ENCODE data around the gene UTP3. TPM values are rescaled to one million over a fixed set of nuclear protein-coding genes. Genes with fewer than 3 reads are reported as not detected.

Gene UTP3
- polyA plus RNA-seq, 4 donors: 18.6 to 34.8 (median 23.5) TPM

- Histone ChIP-seq H3K9me3 (ENCODE audit: control insufficient read depth in 2 of 2, insufficient read depth in 1 of 2, low read depth in 1 of 2, low read length in 1 of 2) (no peaks in the 10 kb centered on the region), H3K27ac (ENCODE audit: low read depth in 1 of 3, low read length in 2 of 3) (peak overlapping the region in 2 of 3 donors; percentile 10 to 27), H3K4me3 (ENCODE audit: low read depth in 1 of 3, low read length in 3 of 3) (no peak overlapping the region), H3K4me1 (ENCODE audit: control insufficient read depth in 3 of 3, insufficient read depth in 2 of 3, low read depth in 1 of 3, low read length in 2 of 3) (peaks cover 0 to 13% (median 5%) of the 10 kb centered on the region in 3 donors), H3K36me3 (ENCODE audit: control insufficient read depth in 3 of 3, insufficient read depth in 2 of 3, low read depth in 1 of 3, low read length in 3 of 3) (peaks cover 0 to 2% (median 0%) of the 10 kb centered on the region in 3 donors), H3K27me3 (ENCODE audit: control insufficient read depth in 3 of 3, insufficient read depth in 3 of 3, low read length in 3 of 3) (no peaks in the 10 kb centered on the region)
- no peak for DNase-seq
- 55 to 59% (median 59%) methylated on average over 7 of the region's 7 CpGs for WGBS, 3 donors
- FAIRE-seq: no peak
Observed at GRCh38 chr4:70713453-70714078, 25.2 kb downstream of the UTP3 start.

GRCh38 chr4:70714079-70714887 lies 26.0 kb downstream of the UTP3 start:
- H3K4me3 ChIP-seq (ENCODE audit: low read depth in 1 of 3, low read length in 3 of 3): no peak overlapping the region
- H3K4me1 ChIP-seq (ENCODE audit: control insufficient read depth in 3 of 3, insufficient read depth in 2 of 3, low read depth in 1 of 3, low read length in 2 of 3): peaks cover 0 to 13% (median 5%) of the 10 kb centered on the region in 3 donors
- no peak overlapping the region for H3K27ac ChIP-seq (ENCODE audit: low read depth in 1 of 3, low read length in 2 of 3)
- FAIRE-seq (no peak), DNase-seq (peak; percentile 80 to 81)
- WGBS, 3 donors: 52 to 74% (median 57%) methylated on average over 5 of the region's 5 CpGs
- peaks cover 0 to 2% (median 0%) of the 10 kb centered on the region in 3 donors for H3K36me3 ChIP-seq (ENCODE audit: control insufficient read depth in 3 of 3, insufficient read depth in 2 of 3, low read depth in 1 of 3, low read length in 3 of 3)
- no peaks in the 10 kb centered on the region for H3K9me3 ChIP-seq (ENCODE audit: control insufficient read depth in 2 of 2, insufficient read depth in 1 of 2, low read depth in 1 of 2, low read length in 1 of 2)
- no peaks in the 10 kb centered on the region for H3K27me3 ChIP-seq (ENCODE audit: control insufficient read depth in 3 of 3, insufficient read depth in 3 of 3, low read length in 3 of 3)

- H3K27ac ChIP-seq (ENCODE audit: low read depth in 1 of 3, low read length in 2 of 3): peak overlapping the region in 1 of 3 donors; percentile 2
- H3K4me1 ChIP-seq (ENCODE audit: control insufficient read depth in 3 of 3, insufficient read depth in 2 of 3, low read depth in 1 of 3, low read length in 2 of 3): peaks cover 0 to 13% (median 5%) of the 10 kb centered on the region in 3 donors
- no peak for DNase-seq
- no peaks in the 10 kb centered on the region for H3K27me3 ChIP-seq (ENCODE audit: control insufficient read depth in 3 of 3, insufficient read depth in 3 of 3, low read length in 3 of 3)
- no peak for FAIRE-seq
- H3K36me3 ChIP-seq (ENCODE audit: control insufficient read depth in 3 of 3, insufficient read depth in 2 of 3, low read depth in 1 of 3, low read length in 3 of 3): peaks cover 0 to 2% (median 0%) of the 10 kb centered on the region in 3 donors
- H3K9me3 ChIP-seq (ENCODE audit: control insufficient read depth in 2 of 2, insufficient read depth in 1 of 2, low read depth in 1 of 2, low read length in 1 of 2): no peaks in the 10 kb centered on the region
- no peak overlapping the region for H3K4me3 ChIP-seq (ENCODE audit: low read depth in 1 of 3, low read length in 3 of 3)
- WGBS, 3 donors: 82 to 83% (median 83%) methylated on average over 6 of the region's 6 CpGs
Observed at GRCh38 chr4:70715097-70715496, 26.8 kb downstream of the UTP3 start.

- no peak for FAIRE-seq
- DNase-seq: no peak
- H3K4me3 ChIP-seq (ENCODE audit: low read depth in 1 of 3, low read length in 3 of 3): no peak overlapping the region
- no peaks in the 10 kb centered on the region for H3K9me3 ChIP-seq (ENCODE audit: control insufficient read depth in 2 of 2, insufficient read depth in 1 of 2, low read depth in 1 of 2, low read length in 1 of 2)
- peaks cover 0 to 2% (median 0%) of the 10 kb centered on the region in 3 donors for H3K36me3 ChIP-seq (ENCODE audit: control insufficient read depth in 3 of 3, insufficient read depth in 2 of 3, low read depth in 1 of 3, low read length in 3 of 3)
- H3K27me3 ChIP-seq (ENCODE audit: control insufficient read depth in 3 of 3, insufficient read depth in 3 of 3, low read length in 3 of 3): no peaks in the 10 kb centered on the region
- 92% methylated on average over 13 of the region's 13 CpGs for WGBS, 3 donors
- no peak overlapping the region for H3K27ac ChIP-seq (ENCODE audit: low read depth in 1 of 3, low read length in 2 of 3)
- peaks cover 0 to 5% (median 0%) of the 10 kb centered on the region in 3 donors for H3K4me1 ChIP-seq (ENCODE audit: control insufficient read depth in 3 of 3, insufficient read depth in 2 of 3, low read depth in 1 of 3, low read length in 2 of 3)
Observed at GRCh38 chr4:70718811-70719604, 30.7 kb downstream of the UTP3 start.

DNA sequence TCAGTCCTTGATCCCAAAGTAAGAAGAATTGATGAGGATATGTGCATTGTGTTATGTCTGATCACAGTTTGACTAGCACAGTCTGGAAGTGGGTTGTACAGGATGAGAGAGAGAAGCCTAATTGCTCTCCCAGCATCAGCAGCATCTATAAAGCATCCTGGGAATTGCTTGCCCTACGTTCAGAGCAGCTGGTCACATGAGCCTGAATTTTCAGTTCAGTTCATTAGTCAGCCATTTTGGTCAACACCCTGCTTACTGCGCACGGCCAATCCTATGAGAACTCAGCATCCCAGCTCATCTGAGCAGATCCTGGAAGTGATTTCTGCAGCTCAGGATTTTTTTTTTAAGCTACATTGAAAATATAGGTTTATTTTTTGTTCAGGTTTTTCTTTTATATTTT lies 33.4 kb downstream of the UTP3 start, which contains the start of gene RUFY3:
RUFY3 (plus strand) TSS at position 218 of the 400 bp plus-strand sequence. CDS start 610 bp downstream, outside the sequence.
- no peaks in the 10 kb centered on the region for H3K27me3 ChIP-seq (ENCODE audit: control insufficient read depth in 3 of 3, insufficient read depth in 3 of 3, low read length in 3 of 3)
- WGBS, 3 donors: 50 to 64% (median 62%) methylated on average over 3 of the region's 3 CpGs
- H3K9me3 ChIP-seq (ENCODE audit: control insufficient read depth in 2 of 2, insufficient read depth in 1 of 2, low read depth in 1 of 2, low read length in 1 of 2): no peaks in the 10 kb centered on the region
- FAIRE-seq (no peak), DNase-seq (no peak)
- H3K36me3 ChIP-seq (ENCODE audit: control insufficient read depth in 3 of 3, insufficient read depth in 2 of 3, low read depth in 1 of 3, low read length in 3 of 3): no peaks in the 10 kb centered on the region
- no peaks in the 10 kb centered on the region for H3K4me1 ChIP-seq (ENCODE audit: control insufficient read depth in 3 of 3, insufficient read depth in 2 of 3, low read depth in 1 of 3, low read length in 2 of 3)
- H3K27ac ChIP-seq (ENCODE audit: low read depth in 1 of 3, low read length in 2 of 3): peak within 1 kb of the TSS in 1 of 3 donors; percentile 29
- H3K4me3 ChIP-seq (ENCODE audit: low read depth in 1 of 3, low read length in 3 of 3): peak within 1 kb of the TSS in 1 of 3 donors; percentile 14

DNA sequence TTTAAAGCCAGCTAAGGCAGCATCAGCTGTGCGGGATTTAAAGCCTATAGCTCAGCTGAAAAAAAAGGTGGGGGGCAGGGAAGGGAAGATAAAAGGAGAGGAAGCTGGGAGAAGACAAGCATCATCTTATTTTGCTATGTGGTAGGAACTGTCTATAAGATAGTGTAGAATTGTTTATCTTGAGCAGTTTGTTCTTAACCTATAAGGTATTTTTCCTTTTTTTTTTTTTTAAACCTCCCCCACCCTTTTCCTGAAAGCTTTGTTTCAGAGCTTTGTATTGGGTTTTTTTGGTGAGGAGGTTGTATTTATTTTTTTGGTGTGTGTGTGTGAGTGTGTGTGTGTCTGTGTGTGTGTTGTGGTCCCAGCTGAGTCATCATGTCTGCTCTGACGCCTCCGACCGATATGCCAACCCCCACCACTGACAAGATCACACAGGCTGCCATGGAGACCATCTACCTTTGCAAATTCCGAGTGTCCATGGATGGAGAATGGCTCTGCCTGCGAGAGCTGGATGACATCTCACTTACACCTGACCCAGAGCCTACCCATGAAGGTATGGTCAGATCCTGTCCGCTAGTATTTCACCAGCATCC lies 34.0 kb downstream of the UTP3 start:
- Histone ChIP-seq H3K27me3 (ENCODE audit: control insufficient read depth in 3 of 3, insufficient read depth in 3 of 3, low read length in 3 of 3) (no peaks in the 10 kb centered on the region), H3K27ac (ENCODE audit: low read depth in 1 of 3, low read length in 2 of 3) (peak overlapping the region in 1 of 3 donors; percentile 29), H3K9me3 (ENCODE audit: control insufficient read depth in 2 of 2, insufficient read depth in 1 of 2, low read depth in 1 of 2, low read length in 1 of 2) (no peaks in the 10 kb centered on the region), H3K4me3 (ENCODE audit: low read depth in 1 of 3, low read length in 3 of 3) (peak overlapping the region in 1 of 3 donors; percentile 14), H3K36me3 (ENCODE audit: control insufficient read depth in 3 of 3, insufficient read depth in 2 of 3, low read depth in 1 of 3, low read length in 3 of 3) (no peaks in the 10 kb centered on the region), H3K4me1 (ENCODE audit: control insufficient read depth in 3 of 3, insufficient read depth in 2 of 3, low read depth in 1 of 3, low read length in 2 of 3) (no peaks in the 10 kb centered on the region)
- 64 to 80% (median 75%) methylated on average over 7 of the region's 7 CpGs for WGBS, 3 donors
- DNase-seq (no peak), FAIRE-seq (no peak)

- Histone ChIP-seq H3K9me3 (ENCODE audit: control insufficient read depth in 2 of 2, insufficient read depth in 1 of 2, low read depth in 1 of 2, low read length in 1 of 2) (no peaks in the 10 kb centered on the region), H3K36me3 (ENCODE audit: control insufficient read depth in 3 of 3, insufficient read depth in 2 of 3, low read depth in 1 of 3, low read length in 3 of 3) (no peaks in the 10 kb centered on the region), H3K27ac (ENCODE audit: low read depth in 1 of 3, low read length in 2 of 3) (no peak overlapping the region), H3K4me1 (ENCODE audit: control insufficient read depth in 3 of 3, insufficient read depth in 2 of 3, low read depth in 1 of 3, low read length in 2 of 3) (no peaks in the 10 kb centered on the region), H3K4me3 (ENCODE audit: low read depth in 1 of 3, low read length in 3 of 3) (no peak overlapping the region), H3K27me3 (ENCODE audit: control insufficient read depth in 3 of 3, insufficient read depth in 3 of 3, low read length in 3 of 3) (no peaks in the 10 kb centered on the region)
- WGBS, 3 donors: 99% methylated on average over 3 of the region's 3 CpGs
- no peak for FAIRE-seq
- DNase-seq: no peak
Observed at GRCh38 chr4:70724463-70724862, 36.1 kb downstream of the UTP3 start.

DNA sequence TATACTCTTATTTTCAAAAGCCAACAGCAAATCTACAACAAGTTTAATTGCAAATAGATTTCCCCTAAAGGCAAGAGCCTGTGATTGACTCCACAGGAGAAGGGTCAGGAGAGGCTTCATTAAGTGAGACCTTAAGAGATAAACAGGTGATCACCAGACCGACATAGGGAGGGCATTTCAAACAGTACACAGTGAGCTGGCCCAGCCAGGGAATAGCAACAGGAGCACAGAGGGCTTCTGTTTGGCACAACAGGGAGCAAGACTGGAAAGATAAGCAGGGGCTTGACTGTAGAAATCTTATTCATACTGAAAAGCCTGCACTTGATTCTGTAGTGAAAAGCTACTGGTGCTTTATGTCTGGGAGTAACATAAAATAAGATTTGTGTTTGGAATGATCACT lies 37.3 kb downstream of the UTP3 start:
- no peak for FAIRE-seq
- no peaks in the 10 kb centered on the region for H3K36me3 ChIP-seq (ENCODE audit: control insufficient read depth in 3 of 3, insufficient read depth in 2 of 3, low read depth in 1 of 3, low read length in 3 of 3)
- H3K4me1 ChIP-seq (ENCODE audit: control insufficient read depth in 3 of 3, insufficient read depth in 2 of 3, low read depth in 1 of 3, low read length in 2 of 3): no peaks in the 10 kb centered on the region
- no peak for DNase-seq
- H3K27me3 ChIP-seq (ENCODE audit: control insufficient read depth in 3 of 3, insufficient read depth in 3 of 3, low read length in 3 of 3): no peaks in the 10 kb centered on the region
- no peak overlapping the region for H3K27ac ChIP-seq (ENCODE audit: low read depth in 1 of 3, low read length in 2 of 3)
- H3K9me3 ChIP-seq (ENCODE audit: control insufficient read depth in 2 of 2, insufficient read depth in 1 of 2, low read depth in 1 of 2, low read length in 1 of 2): no peaks in the 10 kb centered on the region
- H3K4me3 ChIP-seq (ENCODE audit: low read depth in 1 of 3, low read length in 3 of 3): no peak overlapping the region
- WGBS, 3 donors: 76 to 78% (median 77%) methylated on average over 1 of the region's 1 CpG
